ENCODE data around the gene MAPKAPK3.

MAPKAPK3 gene

GRCh38 chr3:50650018-50650417, 33.1 kb downstream of the MAPKAPK3 start:
- Histone ChIP-seq H3K27ac (ENCODE audit: insufficient read depth in 1 of 2, low read depth in 1 of 2, low read length in 2 of 2, poor library complexity in 1 of 2, severe bottlenecking in 2 of 2) (peak overlapping the region in 1 of 2 experiments; percentile 19), H3K4me1 (ENCODE audit: control extremely low read depth in 1 of 4, control insufficient read depth in 4 of 4, insufficient read depth in 4 of 4, low read length in 3 of 4) (peaks cover 0 to 2% (median 0%) of the 10 kb centered on the region in 4 experiments), H3K27me3 (replicated peaks in 2 of 5; ENCODE audit: control insufficient read depth in 4 of 5, insufficient read depth in 5 of 5, low read length in 4 of 5) (no peaks in the 10 kb centered on the region), H3K4me3 (ENCODE audit: control insufficient read depth in 1 of 7, extremely low read depth in 1 of 7, insufficient read depth in 4 of 7, low read depth in 2 of 7, low read length in 6 of 7) (no peak overlapping the region), H3K9me3 (ENCODE audit: control extremely low read depth in 1 of 5, control insufficient read depth in 4 of 5, insufficient read depth in 2 of 5, low read depth in 1 of 5, low read length in 4 of 5) (no peaks in the 10 kb centered on the region), H3K36me3 (ENCODE audit: control insufficient read depth in 4 of 4, insufficient read depth in 4 of 4, low read length in 3 of 4) (peaks cover 16 to 55% (median 42%) of the 10 kb centered on the region in 4 experiments)
- WGBS (ENCODE audit: insufficient coverage): no CpG with 5 or more reads among the region's 1 CpG
- DNase-seq: no peak
- CTCF ChIA-PET: interaction anchor here (1.0 to 6.6 kb wide), 5 partner anchors 10 to 725 kb away, joined by 3 to 101 read pairs (median 7); partner anchors contain the start of gene MAPKAPK3
- POLR2A ChIA-PET: interaction anchor here (0.7 kb wide), 1 partner anchor 22 kb away, joined by 3 read pairs; no protein-coding TSS in a partner anchor

- CTCF ChIA-PET: interaction anchor here (1.1 to 6.6 kb wide), 7 partner anchors 8 to 109 kb away, joined by 3 to 101 read pairs (median 9); partner anchors contain the start of gene MAPKAPK3
- Histone ChIP-seq H3K9me3 (ENCODE audit: control extremely low read depth in 1 of 5, control insufficient read depth in 4 of 5, insufficient read depth in 2 of 5, low read depth in 1 of 5, low read length in 4 of 5) (no peaks in the 10 kb centered on the region), H3K27me3 (replicated peaks in 2 of 5; ENCODE audit: control insufficient read depth in 4 of 5, insufficient read depth in 5 of 5, low read length in 4 of 5) (no peaks in the 10 kb centered on the region), H3K36me3 (ENCODE audit: control insufficient read depth in 4 of 4, insufficient read depth in 4 of 4, low read length in 3 of 4) (peaks cover 14 to 41% (median 30%) of the 10 kb centered on the region in 4 experiments), H3K4me3 (ENCODE audit: control insufficient read depth in 1 of 7, extremely low read depth in 1 of 7, insufficient read depth in 4 of 7, low read depth in 2 of 7, low read length in 6 of 7) (no peak overlapping the region), H3K27ac (ENCODE audit: insufficient read depth in 1 of 2, low read depth in 1 of 2, low read length in 2 of 2, poor library complexity in 1 of 2, severe bottlenecking in 2 of 2) (no peak overlapping the region), H3K4me1 (ENCODE audit: control extremely low read depth in 1 of 4, control insufficient read depth in 4 of 4, insufficient read depth in 4 of 4, low read length in 3 of 4) (peaks cover 0 to 2% (median 0%) of the 10 kb centered on the region in 4 experiments)
- POLR2A ChIA-PET: no interaction called here
- no peak for DNase-seq
- WGBS (ENCODE audit: insufficient coverage): 96% methylated on average over 8 of the region's 8 CpGs
Observed at GRCh38 chr3:50651445-50651844, 34.5 kb downstream of the MAPKAPK3 start.

GRCh38 chr3:50651920-50652529, 35.1 kb downstream of the MAPKAPK3 start:
- Histone ChIP-seq H3K27me3 (replicated peaks in 2 of 5; ENCODE audit: control insufficient read depth in 4 of 5, insufficient read depth in 5 of 5, low read length in 4 of 5) (no peaks in the 10 kb centered on the region), H3K4me1 (ENCODE audit: control extremely low read depth in 1 of 4, control insufficient read depth in 4 of 4, insufficient read depth in 4 of 4, low read length in 3 of 4) (peaks cover 0 to 2% (median 0%) of the 10 kb centered on the region in 4 experiments), H3K36me3 (ENCODE audit: control insufficient read depth in 4 of 4, insufficient read depth in 4 of 4, low read length in 3 of 4) (peaks cover 10 to 35% (median 25%) of the 10 kb centered on the region in 4 experiments), H3K9me3 (ENCODE audit: control extremely low read depth in 1 of 5, control insufficient read depth in 4 of 5, insufficient read depth in 2 of 5, low read depth in 1 of 5, low read length in 4 of 5) (no peaks in the 10 kb centered on the region), H3K4me3 (ENCODE audit: control insufficient read depth in 1 of 7, extremely low read depth in 1 of 7, insufficient read depth in 4 of 7, low read depth in 2 of 7, low read length in 6 of 7) (no peak overlapping the region), H3K27ac (ENCODE audit: insufficient read depth in 1 of 2, low read depth in 1 of 2, low read length in 2 of 2, poor library complexity in 1 of 2, severe bottlenecking in 2 of 2) (no peak overlapping the region)
- ChIA-PET POLR2A (interaction anchor here (1.5 kb wide), 1 partner anchor 35 kb away, joined by 5 read pairs; the partner anchor contains the start of gene MAPKAPK3), CTCF (interaction anchor here (0.9 to 6.6 kb wide), 18 partner anchors 8 to 83 kb away, joined by 3 to 101 read pairs (median 7); partner anchors contain the start of genes HEMK1 and MAPKAPK3)
- DNase-seq: no peak
- WGBS (ENCODE audit: insufficient coverage): 91% methylated on average over 4 of the region's 7 CpGs

DNA sequence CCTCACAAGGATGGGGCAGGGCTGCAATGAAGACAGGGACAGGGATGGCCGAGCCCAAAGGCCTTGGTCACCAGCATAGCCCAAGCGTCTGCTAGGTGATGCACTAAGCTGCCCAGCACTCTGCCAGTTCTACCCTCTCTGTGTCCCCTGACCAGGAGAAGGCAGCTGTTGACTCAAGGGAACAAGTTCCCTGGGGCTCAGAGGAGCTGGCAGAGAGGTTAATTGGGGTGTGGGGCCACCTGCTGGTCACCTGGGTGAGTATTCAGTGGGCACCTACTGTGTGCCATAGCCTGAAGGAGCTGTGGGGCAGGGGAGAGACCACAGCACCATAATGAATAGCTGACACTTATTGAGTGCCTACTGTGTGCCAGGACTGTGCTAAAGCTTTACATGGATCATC, 35.8 kb downstream of the MAPKAPK3 start:
- Histone ChIP-seq H3K4me1 (ENCODE audit: control extremely low read depth in 1 of 4, control insufficient read depth in 4 of 4, insufficient read depth in 4 of 4, low read length in 3 of 4) (peaks cover 0 to 2% (median 0%) of the 10 kb centered on the region in 4 experiments), H3K9me3 (ENCODE audit: control extremely low read depth in 1 of 5, control insufficient read depth in 4 of 5, insufficient read depth in 2 of 5, low read depth in 1 of 5, low read length in 4 of 5) (no peaks in the 10 kb centered on the region), H3K27ac (ENCODE audit: insufficient read depth in 1 of 2, low read depth in 1 of 2, low read length in 2 of 2, poor library complexity in 1 of 2, severe bottlenecking in 2 of 2) (no peak overlapping the region), H3K4me3 (ENCODE audit: control insufficient read depth in 1 of 7, extremely low read depth in 1 of 7, insufficient read depth in 4 of 7, low read depth in 2 of 7, low read length in 6 of 7) (no peak overlapping the region), H3K27me3 (replicated peaks in 2 of 5; ENCODE audit: control insufficient read depth in 4 of 5, insufficient read depth in 5 of 5, low read length in 4 of 5) (no peaks in the 10 kb centered on the region), H3K36me3 (ENCODE audit: control insufficient read depth in 4 of 4, insufficient read depth in 4 of 4, low read length in 3 of 4) (peaks cover 6 to 28% (median 20%) of the 10 kb centered on the region in 4 experiments)
- DNase-seq: peak; percentile 22 to 51 (median 45)
- WGBS (ENCODE audit: insufficient coverage): 89% methylated on average over 1 of the region's 2 CpGs
- ChIA-PET CTCF (interaction anchor here (0.8 to 6.6 kb wide), 22 partner anchors 9 to 86 kb away, joined by 3 to 101 read pairs (median 6); partner anchors contain the start of genes HEMK1 and MAPKAPK3), POLR2A (interaction anchor here (1.5 kb wide), 1 partner anchor 36 kb away, joined by 5 read pairs; the partner anchor contains the start of gene MAPKAPK3)

- POLR2A ChIA-PET: no interaction called here
- 94% methylated on average over 3 of the region's 3 CpGs for WGBS (ENCODE audit: insufficient coverage)
- Histone ChIP-seq H3K4me3 (ENCODE audit: control insufficient read depth in 1 of 7, extremely low read depth in 1 of 7, insufficient read depth in 4 of 7, low read depth in 2 of 7, low read length in 6 of 7) (no peak overlapping the region), H3K4me1 (ENCODE audit: control extremely low read depth in 1 of 4, control insufficient read depth in 4 of 4, insufficient read depth in 4 of 4, low read length in 3 of 4) (peaks cover 0 to 2% (median 0%) of the 10 kb centered on the region in 4 experiments), H3K27ac (ENCODE audit: insufficient read depth in 1 of 2, low read depth in 1 of 2, low read length in 2 of 2, poor library complexity in 1 of 2, severe bottlenecking in 2 of 2) (no peak overlapping the region), H3K36me3 (ENCODE audit: control insufficient read depth in 4 of 4, insufficient read depth in 4 of 4, low read length in 3 of 4) (peaks cover 2 to 15% (median 11%) of the 10 kb centered on the region in 4 experiments), H3K9me3 (ENCODE audit: control extremely low read depth in 1 of 5, control insufficient read depth in 4 of 5, insufficient read depth in 2 of 5, low read depth in 1 of 5, low read length in 4 of 5) (no peaks in the 10 kb centered on the region), H3K27me3 (replicated peaks in 2 of 5; ENCODE audit: control insufficient read depth in 4 of 5, insufficient read depth in 5 of 5, low read length in 4 of 5) (no peaks in the 10 kb centered on the region)
- no peak for DNase-seq
- CTCF ChIA-PET: interaction anchor here (0.6 to 6.6 kb wide), 12 partner anchors 12 to 85 kb away, joined by 3 to 101 read pairs (median 6); partner anchors contain the start of genes HEMK1 and MAPKAPK3
Observed at GRCh38 chr3:50653937-50654595, 37.1 kb downstream of the MAPKAPK3 start.

- H3K36me3 ChIP-seq (ENCODE audit: control insufficient read depth in 4 of 4, insufficient read depth in 4 of 4, low read length in 3 of 4): peaks cover 0 to 8% (median 2%) of the 10 kb centered on the region in 4 experiments
- 62% methylated on average over 2 of the region's 3 CpGs for WGBS (ENCODE audit: insufficient coverage)
- peaks cover 0 to 2% (median 0%) of the 10 kb centered on the region in 4 experiments for H3K4me1 ChIP-seq (ENCODE audit: control extremely low read depth in 1 of 4, control insufficient read depth in 4 of 4, insufficient read depth in 4 of 4, low read length in 3 of 4)
- H3K27me3 ChIP-seq (replicated peaks in 2 of 5; ENCODE audit: control insufficient read depth in 4 of 5, insufficient read depth in 5 of 5, low read length in 4 of 5): no peaks in the 10 kb centered on the region
- CTCF ChIA-PET: interaction anchor here (0.7 to 6.6 kb wide), 7 partner anchors 9 to 664 kb away, joined by 3 to 101 read pairs (median 4); partner anchors contain the start of gene MAPKAPK3
- no peak overlapping the region for H3K27ac ChIP-seq (ENCODE audit: insufficient read depth in 1 of 2, low read depth in 1 of 2, low read length in 2 of 2, poor library complexity in 1 of 2, severe bottlenecking in 2 of 2)
- H3K4me3 ChIP-seq (ENCODE audit: control insufficient read depth in 1 of 7, extremely low read depth in 1 of 7, insufficient read depth in 4 of 7, low read depth in 2 of 7, low read length in 6 of 7): no peak overlapping the region
- POLR2A ChIA-PET: no interaction called here
- H3K9me3 ChIP-seq (ENCODE audit: control extremely low read depth in 1 of 5, control insufficient read depth in 4 of 5, insufficient read depth in 2 of 5, low read depth in 1 of 5, low read length in 4 of 5): no peaks in the 10 kb centered on the region
- peak in 1 of 3 donors; percentile 13 for DNase-seq
Observed at GRCh38 chr3:50655009-50655830, 38.3 kb downstream of the MAPKAPK3 start.

Measured in common myeloid progenitor, CD34-positive (primary cell).